Caco-2 (cell line): ENCODE results near the gene KSR2. TPM values are rescaled to one million over a fixed set of nuclear protein-coding genes. Genes with fewer than 3 reads are reported as not detected.

Source experiments
- BruUV-seq: library from RNA; stranded (reverse); fragments of 400-500 nt; replicated peaks from 2 replicates; lab custom pipeline; 2021; lab: Mats Ljungman, UMichigan
- CTCF ChIA-PET: fragments of 300-600 bp; sonication (Branson Sonifier 250); formaldehyde crosslinking; loops from one replicate; lab custom pipeline; 2022; ENCODE audit warnings: antibody characterized with exemption; lab: Charles Lee
- POLR2A ChIA-PET: fragments of 300-600 bp; sonication (Branson Sonifier 250); formaldehyde crosslinking; loops from one replicate; lab custom pipeline; 2022; ENCODE audit warnings: antibody characterized with exemption; lab: Charles Lee
- DNase-seq, 2 experiments: peaks; one replicate each; pipeline versions ENCODE4 v3.0.0 to v3.0.0-alpha.2; 2020 to 2022
- H3K27me3 ChIP-seq: replicated peaks from 2 replicates; pipeline ENCODE4 v1.6.0; 2011; ENCODE audit warnings: low read length; ENCODE audit not compliant: control insufficient read depth, insufficient read depth
- H3K36me3 ChIP-seq: 2 replicates; pipeline ENCODE4 v1.5.1; 2011; ENCODE audit warnings: low read length; ENCODE audit not compliant: control insufficient read depth, insufficient read depth
- H3K4me1 ChIP-seq: fragments of 250-450 bp; sonication (Bioruptor Pico); 2 replicates; pipeline ENCODE4 v1.5.1; 2020; ENCODE audit warnings: mild to moderate bottlenecking
- H3K4me3 ChIP-seq: 2 replicates; pipeline ENCODE4 v1.5.1; 2011; ENCODE audit warnings: low read depth, mild to moderate bottlenecking, control low read depth, low read length
- H3K9me3 ChIP-seq: fragments of 250-450 bp; sonication (Bioruptor Pico); 2 replicates; pipeline ENCODE4 v1.5.1; 2020; ENCODE audit warnings: mild to moderate bottlenecking, moderate library complexity
- H3K27ac Mint-ChIP-seq: one replicate; pipeline ENCODE4 v1.8.0; 2022; ENCODE audit warnings: mixed read lengths; ENCODE audit not compliant: unreplicated experiment
- H3K27me3 Mint-ChIP-seq: one replicate; pipeline ENCODE4 v1.8.0; 2022; ENCODE audit warnings: mixed read lengths; ENCODE audit not compliant: insufficient read depth, unreplicated experiment
- H3K36me3 Mint-ChIP-seq: one replicate; pipeline ENCODE4 v1.8.0; 2022; ENCODE audit warnings: mild to moderate bottlenecking, mixed read lengths; ENCODE audit not compliant: insufficient read depth, unreplicated experiment
- H3K4me1 Mint-ChIP-seq: one replicate; pipeline ENCODE4 v1.8.0; 2022; ENCODE audit warnings: low read depth, mixed read lengths; ENCODE audit not compliant: unreplicated experiment
- H3K4me3 Mint-ChIP-seq: one replicate; pipeline ENCODE4 v1.8.0; 2022; ENCODE audit warnings: mild to moderate bottlenecking, moderate library complexity, mixed read lengths; ENCODE audit not compliant: unreplicated experiment
- H3K9me3 Mint-ChIP-seq: one replicate; pipeline ENCODE4 v1.8.0; 2022; ENCODE audit warnings: mixed read lengths; ENCODE audit not compliant: unreplicated experiment
- CTCF ChIP-seq, 2 experiments: fragments of 200-600 bp in 1 of 2; IDR thresholded peaks; 1 replicate in 1 of 2; 2 replicates in 1 of 2; pipeline versions ENCODE4 v1.5.1 to v1.8.0; 2011 to 2022; ENCODE audit warnings: antibody characterized with exemption in 1 of 2, control low read depth in 1 of 2, inconsistent platforms in 1 of 2, low read depth in 1 of 2, low read length in 1 of 2, mild to moderate bottlenecking in 1 of 2, moderate library complexity in 1 of 2; ENCODE audit not compliant: insufficient read depth in 1 of 2, severe bottlenecking in 1 of 2, unreplicated experiment in 1 of 2
- intact Hi-C: fragments of 100-400 bp; cut with micrococcal nuclease; formaldehyde crosslinking; loops from one replicate; pipeline ENCODE4 v1.10.0; 2022; ENCODE audit not compliant: unreplicated experiment
- total RNA-seq: library from RNA; stranded (reverse); gene quantifications from 2 replicates; pipeline ENCODE4 v1.2.3, GENCODE V29; 2022

The KSR2 gene
- total RNA-seq, 1 experiment from 2014 or later: 0.66 TPM

DNA sequence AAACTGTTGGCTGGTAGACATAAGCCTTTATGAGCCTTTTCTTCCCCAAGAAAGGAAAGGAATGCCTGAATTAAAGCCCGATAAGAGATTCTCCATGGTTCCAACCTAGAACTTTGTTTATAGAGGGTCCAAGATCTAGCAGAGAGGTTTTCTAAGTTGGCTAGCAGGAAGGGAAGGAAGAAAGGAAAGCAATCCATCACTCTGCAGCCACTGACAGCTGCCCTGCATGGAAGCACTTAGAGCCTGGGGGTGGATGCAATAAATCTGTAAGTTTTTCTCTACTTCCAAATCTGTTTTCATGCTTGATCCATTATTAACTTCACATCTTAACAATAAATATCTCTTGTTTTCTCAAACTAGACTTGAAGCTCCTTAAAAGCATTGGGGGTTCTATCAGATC, 224.4 kb downstream of the KSR2 start:
- Mint-ChIP-seq H3K9me3 (no peaks in the 10 kb centered on the region), H3K27ac (no peak overlapping the region), H3K27me3 (no peaks in the 10 kb centered on the region), H3K36me3 (no peaks in the 10 kb centered on the region), H3K4me3 (no peak overlapping the region), H3K4me1 (no peaks in the 10 kb centered on the region)
- H3K4me1 ChIP-seq: no peaks in the 10 kb centered on the region
- intact Hi-C loops: no loop called here
- no peaks in the 10 kb centered on the region for H3K36me3 ChIP-seq
- no peak for TF ChIP-seq CTCF (IDR thresholded peaks at IDR 0.05; ENCODE audit: insufficient read depth in 1 of 2, low read depth in 1 of 2, low read length in 1 of 2, severe bottlenecking in 1 of 2, unreplicated experiment in 1 of 2)
- ChIA-PET POLR2A (no interaction called here), CTCF (no interaction called here)
- H3K27me3 ChIP-seq: no peaks in the 10 kb centered on the region
- DNase-seq: no peak
- no peaks in the 10 kb centered on the region for H3K9me3 ChIP-seq
- BruUV-seq: no TSS peak
- no peak overlapping the region for H3K4me3 ChIP-seq

GRCh38 chr12:117743761-117744160, 225.0 kb downstream of the KSR2 start:
- no peak overlapping the region for H3K4me3 ChIP-seq
- H3K4me3 Mint-ChIP-seq: no peak overlapping the region
- H3K36me3 Mint-ChIP-seq: no peaks in the 10 kb centered on the region
- intact Hi-C loops: no loop called here
- H3K27ac Mint-ChIP-seq: no peak overlapping the region
- H3K9me3 ChIP-seq: no peaks in the 10 kb centered on the region
- H3K9me3 Mint-ChIP-seq: no peaks in the 10 kb centered on the region
- DNase-seq: no peak
- ChIA-PET CTCF (no interaction called here), POLR2A (no interaction called here)
- H3K4me1 Mint-ChIP-seq: no peaks in the 10 kb centered on the region
- no peak for TF ChIP-seq CTCF (IDR thresholded peaks at IDR 0.05; ENCODE audit: insufficient read depth in 1 of 2, low read depth in 1 of 2, low read length in 1 of 2, severe bottlenecking in 1 of 2, unreplicated experiment in 1 of 2)
- H3K36me3 ChIP-seq: no peaks in the 10 kb centered on the region
- H3K27me3 Mint-ChIP-seq: no peaks in the 10 kb centered on the region
- H3K4me1 ChIP-seq: no peaks in the 10 kb centered on the region
- no peaks in the 10 kb centered on the region for H3K27me3 ChIP-seq
- no TSS peak for BruUV-seq

DNA sequence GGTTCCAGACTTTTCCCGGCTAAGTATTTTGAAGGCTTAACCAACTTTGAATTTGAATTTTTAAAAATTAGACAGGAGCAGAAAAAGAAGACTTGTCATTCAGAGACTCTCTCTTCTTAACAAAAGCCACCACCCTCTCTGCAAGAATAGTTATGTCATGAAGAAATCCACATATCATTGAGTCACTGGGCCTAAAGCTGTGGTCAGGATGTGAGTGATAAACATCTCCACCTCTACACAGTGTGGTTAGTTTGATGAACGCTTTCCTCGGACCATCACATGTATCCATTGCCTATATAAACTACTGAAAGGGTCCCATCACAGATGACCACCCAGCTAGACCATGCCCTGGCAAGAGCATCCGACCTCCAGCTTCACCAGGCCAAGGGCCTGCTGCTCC, 226.1 kb downstream of the KSR2 start:
- H3K36me3 ChIP-seq: no peaks in the 10 kb centered on the region
- POLR2A ChIA-PET: no interaction called here
- Mint-ChIP-seq H3K4me3 (no peak overlapping the region), H3K36me3 (no peaks in the 10 kb centered on the region), H3K27ac (no peak overlapping the region), H3K9me3 (no peaks in the 10 kb centered on the region), H3K27me3 (no peaks in the 10 kb centered on the region), H3K4me1 (no peaks in the 10 kb centered on the region)
- no peaks in the 10 kb centered on the region for H3K9me3 ChIP-seq
- no peaks in the 10 kb centered on the region for H3K27me3 ChIP-seq
- intact Hi-C loops: no loop called here
- CTCF ChIA-PET: no interaction called here
- BruUV-seq: no TSS peak
- TF ChIP-seq CTCF (IDR thresholded peaks at IDR 0.05; ENCODE audit: insufficient read depth in 1 of 2, low read depth in 1 of 2, low read length in 1 of 2, severe bottlenecking in 1 of 2, unreplicated experiment in 1 of 2): no peak
- no peak overlapping the region for H3K4me3 ChIP-seq
- no peaks in the 10 kb centered on the region for H3K4me1 ChIP-seq
- DNase-seq: no peak
